H1 (cell line): ENCODE results near the gene CCDC40. TPM values are rescaled to one million over a fixed set of nuclear protein-coding genes. Genes with fewer than 3 reads are reported as not detected.

Source experiments
- ASH2L ChIP-seq: fragments of 200-600, 300-600 bp; sonication (generic); IDR thresholded peaks from one replicate; pipeline ENCODE4 v1.7.1; 2017; ENCODE audit warnings: low read length
- BACH1 ChIP-seq: IDR thresholded peaks from 2 replicates; pipeline ENCODE4 v1.6.1; 2012; ENCODE audit warnings: low read length, improper control_type of control experiment
- EGR1 ChIP-seq: IDR thresholded peaks from 2 replicates; pipeline ENCODE4 v1.6.1; 2011; ENCODE audit warnings: low read depth, low read length, borderline replicate concordance
- HDAC2 ChIP-seq, 2 experiments: fragments of 300-600 bp in 1 of 2; sonication (generic) in 1 of 2; IDR thresholded peaks; 2 replicates each; pipeline ENCODE4 v1.6.1; 2011 to 2012; ENCODE audit warnings: low read depth in 2 of 2, low read length in 2 of 2, mild to moderate bottlenecking in 2 of 2, moderate library complexity in 2 of 2, borderline replicate concordance in 1 of 2, inconsistent platforms in 1 of 2
- HDAC6 ChIP-seq: IDR thresholded peaks from one replicate; pipeline ENCODE4 v1.7.1; 2012; ENCODE audit warnings: low read depth, mild to moderate bottlenecking, inconsistent platforms, low read length, moderate library complexity
- KDM4A ChIP-seq: IDR thresholded peaks from one replicate; pipeline ENCODE4 v1.7.1; 2012; ENCODE audit warnings: low read depth, mild to moderate bottlenecking, moderate library complexity, low read length, inconsistent platforms; ENCODE audit not compliant: severe bottlenecking
- KDM5A ChIP-seq: fragments of 200-600 bp; IDR thresholded peaks from 2 replicates; pipeline ENCODE4 v1.7.1; 2012; ENCODE audit warnings: mild to moderate bottlenecking, low read length, inconsistent platforms, mixed read lengths
- POLR2A ChIP-seq, 2 experiments: IDR thresholded peaks; 1 replicate in 1 of 2; 2 replicates in 1 of 2; pipeline ENCODE4 v1.6.1; 2011; ENCODE audit warnings: low read depth in 2 of 2, low read length in 2 of 2, mild to moderate bottlenecking in 2 of 2; ENCODE audit errors: control extremely low read depth in 1 of 2
- POLR2AphosphoS5 ChIP-seq: IDR thresholded peaks from 2 replicates; pipeline ENCODE4 v1.6.1; 2011; ENCODE audit warnings: low read depth, low read length
- POU5F1 ChIP-seq: IDR thresholded peaks from 2 replicates; pipeline ENCODE4 v1.6.1; 2011; ENCODE audit warnings: low read depth, mild to moderate bottlenecking, low read length, moderate library complexity
- RBBP5 ChIP-seq: IDR thresholded peaks from 2 replicates; pipeline ENCODE4 v1.7.1; 2012; ENCODE audit warnings: low read depth, mild to moderate bottlenecking, inconsistent platforms, low read length, moderate library complexity, borderline replicate concordance
- RFX5 ChIP-seq: IDR thresholded peaks from 2 replicates; pipeline ENCODE4 v1.6.1; 2011; ENCODE audit warnings: low read depth, low read length, improper control_type of control experiment, borderline replicate concordance
- RNF2 ChIP-seq: fragments of 200-900, 300-1000 bp; sonication (generic); IDR thresholded peaks from 2 replicates; pipeline ENCODE4 v1.7.1; 2016; ENCODE audit warnings: borderline replicate concordance, low read depth, mild to moderate bottlenecking, antibody characterized with exemption, low read length; ENCODE audit not compliant: poor library complexity, severe bottlenecking; ENCODE audit errors: missing control alignments
- SIX5 ChIP-seq: IDR thresholded peaks from 2 replicates; pipeline ENCODE4 v1.6.1; 2011; ENCODE audit warnings: mild to moderate bottlenecking, low read depth, low read length
- SP2 ChIP-seq: IDR thresholded peaks from 2 replicates; pipeline ENCODE4 v1.6.1; 2012; ENCODE audit warnings: mild to moderate bottlenecking, low read length, inconsistent platforms
- SRF ChIP-seq: IDR thresholded peaks from 2 replicates; pipeline ENCODE4 v1.6.1; 2011; ENCODE audit warnings: mild to moderate bottlenecking, low read depth, low read length, moderate library complexity
- SUZ12 ChIP-seq: fragments of 200-600 bp; sonication (generic); IDR thresholded peaks from 2 replicates; pipeline ENCODE4 v1.6.1; 2012; ENCODE audit warnings: mild to moderate bottlenecking, inconsistent platforms, low read length, moderate library complexity, mixed read lengths
- TAF7 ChIP-seq: optimal IDR thresholded peaks from 2 replicates; pipeline ENCODE3; 2011; ENCODE audit warnings: low read depth, mild to moderate bottlenecking, inconsistent platforms, low read length, moderate library complexity, borderline replicate concordance
- polyA plus RNA-seq, 7 experiments: library from polyadenylated mRNA; depleted of rRNA in 3 of 7; stranded (reverse) in 5 of 7; unstranded in 2 of 7; fragments of >200 nt in 5 of 7; fragments of 200-250 nt in 2 of 7; gene quantifications; 1 replicate in 5 of 7; 2 replicates in 1 of 7; 4 replicates in 1 of 7; pipeline versions ENCODE4 v1.2.1 to v1.2.3, GENCODE V29; 2011 to 2013; ENCODE audit warnings: missing spikeins in 2 of 7, mixed read lengths in 2 of 7
- total RNA-seq: library from RNA; stranded (reverse); fragmentation: NEBNext Ultra II Directional; extraction: Animal tissue kit (Norgen Biotek cat#: 25700); gene quantifications from 2 replicates; pipeline ENCODE4 v1.2.1, GENCODE V29; 2021
- TF ChIP-seq, protein P1 (sequence below): IDR thresholded peaks from 2 replicates; pipeline ENCODE4 v1.6.1; 2012; ENCODE audit warnings: inconsistent platforms
- TF ChIP-seq, protein P2 (sequence below): IDR thresholded peaks from 2 replicates; pipeline ENCODE4 v1.6.1; 2011; ENCODE audit warnings: low read length, improper control_type of control experiment

The CCDC40 gene
- total and polyA plus RNA-seq, 2 of the 8 experiments (the other 6 are each of a cell fraction or from before 2014, with no cell fraction given) = 4.1 to 11.5 TPM

DNA sequence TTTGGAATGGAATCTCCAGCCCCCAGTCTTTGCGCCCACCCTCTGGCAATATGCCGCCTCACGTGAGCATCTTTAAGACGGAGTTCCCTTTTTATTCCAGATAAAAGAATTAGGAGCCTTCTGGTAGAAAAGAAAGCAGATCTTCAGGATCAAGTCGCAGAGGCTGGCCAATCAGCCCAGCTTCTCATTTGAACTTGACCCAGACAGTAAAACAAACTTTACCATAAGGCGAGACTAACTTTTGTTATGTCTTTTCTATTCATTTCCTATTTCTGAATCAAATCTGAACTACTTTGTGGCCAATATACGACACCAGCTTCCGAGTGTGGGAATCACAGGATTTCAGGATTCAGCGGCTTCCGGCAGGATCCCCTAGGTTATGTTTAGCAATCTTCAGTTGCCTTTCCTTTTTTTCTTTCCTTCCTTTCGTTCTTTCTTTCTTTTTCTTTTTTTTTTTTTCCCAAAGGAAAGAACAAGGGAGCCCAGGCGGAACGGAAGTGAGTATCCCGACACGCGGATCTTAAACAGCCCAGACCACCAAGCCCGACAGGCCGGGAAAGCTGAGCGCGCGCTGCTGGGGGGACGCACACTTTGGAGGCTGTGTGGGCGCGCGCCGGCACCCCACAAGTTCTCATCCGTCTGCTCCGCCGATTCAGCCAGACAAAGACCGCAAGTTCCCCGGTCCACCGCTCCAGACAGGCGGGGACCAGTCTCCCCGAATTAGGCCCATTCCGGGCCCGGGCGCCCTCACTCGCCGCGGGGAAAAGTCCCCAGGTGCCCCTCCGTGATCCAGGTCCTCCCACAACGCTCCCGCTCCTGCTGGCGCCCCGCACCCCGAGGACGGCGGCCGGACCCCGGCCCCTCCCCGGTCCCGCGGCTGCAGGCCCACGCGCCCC lies 1.4 kb upstream of the CCDC40 start (continued):
- no peak for TF ChIP-seq HDAC6
- TF ChIP-seq SIX5 = no peak
- no peak for TF ChIP-seq RFX5
- TF ChIP-seq SUZ12 = no peak
- no peak for TF ChIP-seq KDM4A
- no peak for TF ChIP-seq TAF7
- TF ChIP-seq, protein P1, sequence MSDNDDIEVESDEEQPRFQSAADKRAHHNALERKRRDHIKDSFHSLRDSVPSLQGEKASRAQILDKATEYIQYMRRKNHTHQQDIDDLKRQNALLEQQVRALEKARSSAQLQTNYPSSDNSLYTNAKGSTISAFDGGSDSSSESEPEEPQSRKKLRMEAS = 0 out of 2 replicates have a peak, but pooled peaks have one; percentile 42
- TF ChIP-seq, protein P2, sequence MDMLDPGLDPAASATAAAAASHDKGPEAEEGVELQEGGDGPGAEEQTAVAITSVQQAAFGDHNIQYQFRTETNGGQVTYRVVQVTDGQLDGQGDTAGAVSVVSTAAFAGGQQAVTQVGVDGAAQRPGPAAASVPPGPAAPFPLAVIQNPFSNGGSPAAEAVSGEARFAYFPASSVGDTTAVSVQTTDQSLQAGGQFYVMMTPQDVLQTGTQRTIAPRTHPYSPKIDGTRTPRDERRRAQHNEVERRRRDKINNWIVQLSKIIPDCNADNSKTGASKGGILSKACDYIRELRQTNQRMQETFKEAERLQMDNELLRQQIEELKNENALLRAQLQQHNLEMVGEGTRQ = peak; percentile 9; the same call in 1 of the 2 replicates
- TF ChIP-seq KDM5A = no peak
- no peak for TF ChIP-seq RNF2
- TF ChIP-seq BACH1 = 0 out of 2 replicates have a peak, but pooled peaks have one; percentile 19
- TF ChIP-seq ASH2L = no peak
- TF ChIP-seq POLR2AphosphoS5 = peak; percentile 31; the same call in 1 of the 2 replicates
- TF ChIP-seq HDAC2 (IDR thresholded peaks at IDR 0.05; ENCODE audit: borderline replicate concordance in 1 of 2, low read depth in 2 of 2, low read length in 2 of 2) = no peak
- TF ChIP-seq SRF = no peak
- no peak; the same call in 1 of the 2 replicates for TF ChIP-seq EGR1
- TF ChIP-seq POLR2A (IDR thresholded peaks at IDR 0.05; ENCODE audit: control extremely low read depth in 1 of 2, low read depth in 2 of 2, low read length in 2 of 2) = peak in 1 of 2 experiments; percentile 50; a peak in 1 of 3 replicates
- no peak for TF ChIP-seq POU5F1
- no peak for TF ChIP-seq SP2
- TF ChIP-seq RBBP5 = no peak
- TF ChIP-seq, all 59 proteins: peak for 6
